Natural killer cell (primary cell): Measurements from ENCODE around the gene ASB6. TPM values are rescaled to one million over a fixed set of nuclear protein-coding genes. Genes with fewer than 3 reads are reported as not detected.

Source experiments
- ATAC-seq, 3 donors: fragments of 150-1000 bp in 2 of 3; fragments of 200-7000 bp in 1 of 3; cut with Tn5 transposase; 1 replicate in 1 of 3; 2 replicates in 2 of 3; pipeline ENCODE4 v1.10.0; 2021; ENCODE audit warnings: mild to moderate bottlenecking in 2 of 3, moderate library complexity in 2 of 3
- DNase-seq, 2 donors: peaks; one replicate each; pipeline versions ENCODE4 v3.0.0 to v3.0.0-alpha.2; 2013 to 2021; ENCODE audit warnings: mixed read lengths in 1 of 2
- H3K27ac ChIP-seq: one replicate; pipeline ENCODE4 v1.5.1; 2013; ENCODE audit warnings: mild to moderate bottlenecking, low read length
- H3K27me3 ChIP-seq: one replicate; pipeline ENCODE4 v1.6.1; 2013; ENCODE audit warnings: low read length; ENCODE audit not compliant: control insufficient read depth, insufficient read depth
- H3K36me3 ChIP-seq: one replicate; pipeline ENCODE4 v1.6.1; 2013; ENCODE audit warnings: low read length; ENCODE audit not compliant: control insufficient read depth, insufficient read depth
- H3K4me1 ChIP-seq: one replicate; pipeline ENCODE4 v1.6.1; 2013; ENCODE audit warnings: low read length; ENCODE audit not compliant: control insufficient read depth, insufficient read depth
- H3K4me3 ChIP-seq: one replicate; pipeline ENCODE4 v1.5.1; 2013; ENCODE audit warnings: low read length
- H3K9me3 ChIP-seq: one replicate; pipeline ENCODE4 v1.6.1; 2013; ENCODE audit warnings: low read length; ENCODE audit not compliant: control insufficient read depth, insufficient read depth
- H3K27ac Mint-ChIP-seq, 2 donors: one replicate each; pipeline ENCODE4 v1.8.0; 2022; ENCODE audit warnings: mild to moderate bottlenecking in 2 of 2, mixed read lengths in 2 of 2, moderate library complexity in 1 of 2
- H3K27me3 Mint-ChIP-seq, 2 donors: one replicate each; pipeline ENCODE4 v1.8.0; 2022; ENCODE audit warnings: low read depth in 2 of 2, mixed read lengths in 2 of 2
- H3K36me3 Mint-ChIP-seq: one replicate; pipeline ENCODE4 v1.8.0; 2022; ENCODE audit warnings: mixed read lengths
- H3K4me1 Mint-ChIP-seq, 2 donors: one replicate each; pipeline ENCODE4 v1.8.0; 2022; ENCODE audit warnings: mixed read lengths in 2 of 2
- H3K4me3 Mint-ChIP-seq: one replicate; pipeline ENCODE4 v1.8.0; 2022; ENCODE audit warnings: mild to moderate bottlenecking, moderate library complexity, mixed read lengths
- H3K9me3 Mint-ChIP-seq, 2 donors: one replicate each; pipeline ENCODE4 v1.8.0; 2022; ENCODE audit warnings: mixed read lengths in 2 of 2
- CTCF ChIP-seq: fragments of 200-600 bp; IDR thresholded peaks from one replicate; pipeline ENCODE4 v1.8.0; 2022; ENCODE audit warnings: antibody characterized with exemption
- WGBS: methylation state at CpG from one replicate; pipeline ENCODE4 v1.1.7; 2013; ENCODE audit warnings: missing lambda C conversion rate; ENCODE audit not compliant: insufficient coverage; 5-methylcytosine and 5-hydroxymethylcytosine counted together
- intact Hi-C: fragments of 100-400 bp; cut with micrococcal nuclease; formaldehyde crosslinking; loops from one replicate; pipeline ENCODE4 v1.14.2; 2022
- total RNA-seq, 4 donors: library from RNA; stranded (reverse); fragments of 120-200 nt in 1 of 4; gene quantifications; one replicate each; pipeline versions ENCODE4 v1.2.3 to v1.2.4, GENCODE V29; 2013 to 2022

ASB6 gene
- total RNA-seq, 3 donors from 2014 or later (not counting 1 experiment from before 2014, with no cell fraction given), result 21.9 to 35.4 (median 32.4) TPM

- no peaks in the 10 kb centered on the region for H3K9me3 ChIP-seq
- no peak for ATAC-seq
- Mint-ChIP-seq H3K4me1 (no peaks in the 10 kb centered on the region), H3K9me3 (no peaks in the 10 kb centered on the region), H3K4me3 (no peak overlapping the region), H3K27ac (no peak overlapping the region), H3K36me3 (no peaks in the 10 kb centered on the region), H3K27me3 (peaks cover 0 to 9% of the 10 kb centered on the region in 2 donors)
- H3K27me3 ChIP-seq, result no peaks in the 10 kb centered on the region
- H3K4me1 ChIP-seq, result no peaks in the 10 kb centered on the region
- H3K4me3 ChIP-seq, result no peak overlapping the region
- H3K36me3 ChIP-seq, result no peaks in the 10 kb centered on the region
- no peak overlapping the region for H3K27ac ChIP-seq
- WGBS, result 89% methylated on average over 12 of the region's 12 CpGs
- no peak for DNase-seq
- no peak for TF ChIP-seq CTCF
- intact Hi-C loops, result no loop called here
Observed at GRCh38 chr9:129676975-129677374, 35.0 kb upstream of the ASB6 start.

GRCh38 chr9:129676287-129676686, 34.3 kb upstream of the ASB6 start:
- Histone ChIP-seq H3K27me3 (no peaks in the 10 kb centered on the region), H3K4me3 (no peak overlapping the region), H3K4me1 (no peaks in the 10 kb centered on the region), H3K9me3 (no peaks in the 10 kb centered on the region), H3K27ac (no peak overlapping the region), H3K36me3 (no peaks in the 10 kb centered on the region)
- Mint-ChIP-seq H3K4me1 (no peaks in the 10 kb centered on the region), H3K9me3 (no peaks in the 10 kb centered on the region), H3K27ac (no peak overlapping the region), H3K36me3 (no peaks in the 10 kb centered on the region), H3K27me3 (peaks cover 0 to 9% of the 10 kb centered on the region in 2 donors), H3K4me3 (no peak overlapping the region)
- 86% methylated on average over 4 of the region's 4 CpGs for WGBS
- DNase-seq (no peak), ATAC-seq (no peak)
- TF ChIP-seq CTCF, result no peak
- intact Hi-C loops, result no loop called here

- H3K4me3 ChIP-seq, result no peak overlapping the region
- 89% methylated on average over 27 of the region's 27 CpGs for WGBS
- H3K36me3 ChIP-seq, result no peaks in the 10 kb centered on the region
- no peaks in the 10 kb centered on the region for H3K36me3 Mint-ChIP-seq
- no peak overlapping the region for H3K27ac Mint-ChIP-seq
- ATAC-seq (no peak), DNase-seq (no peak)
- no peaks in the 10 kb centered on the region for H3K4me1 Mint-ChIP-seq
- H3K4me3 Mint-ChIP-seq, result no peak overlapping the region
- H3K27me3 ChIP-seq, result no peaks in the 10 kb centered on the region
- no peaks in the 10 kb centered on the region for H3K4me1 ChIP-seq
- H3K27ac ChIP-seq, result no peak overlapping the region
- H3K27me3 Mint-ChIP-seq, result peaks cover 0 to 9% of the 10 kb centered on the region in 2 donors
- intact Hi-C loops, result no loop called here
- no peaks in the 10 kb centered on the region for H3K9me3 Mint-ChIP-seq
- H3K9me3 ChIP-seq, result no peaks in the 10 kb centered on the region
- no peak for TF ChIP-seq CTCF
Observed at GRCh38 chr9:129675620-129676019, 33.7 kb upstream of the ASB6 start.

GRCh38 chr9:129674229-129674628, 32.3 kb upstream of the ASB6 start:
- Mint-ChIP-seq H3K4me3 (no peak overlapping the region), H3K4me1 (no peaks in the 10 kb centered on the region), H3K36me3 (no peaks in the 10 kb centered on the region), H3K9me3 (no peaks in the 10 kb centered on the region), H3K27ac (no peak overlapping the region), H3K27me3 (peaks cover 0 to 13% of the 10 kb centered on the region in 2 donors)
- H3K36me3 ChIP-seq, result no peaks in the 10 kb centered on the region
- H3K9me3 ChIP-seq, result no peaks in the 10 kb centered on the region
- H3K27me3 ChIP-seq, result no peaks in the 10 kb centered on the region
- DNase-seq, result no peak
- intact Hi-C loops, result no loop called here
- no peak overlapping the region for H3K27ac ChIP-seq
- no peaks in the 10 kb centered on the region for H3K4me1 ChIP-seq
- ATAC-seq, result no peak
- H3K4me3 ChIP-seq, result no peak overlapping the region
- no peak for TF ChIP-seq CTCF
- 80% methylated on average over 7 of the region's 7 CpGs for WGBS
